Measurements from ENCODE around the gene TTC23.

TTC23 gene

GRCh38 chr15:99226802-99227201, 22.6 kb downstream of the TTC23 start:
- no peak overlapping the region for H3K4me3 ChIP-seq (ENCODE audit: low read length)
- H3K4me1 ChIP-seq (ENCODE audit: insufficient read depth, low read length), result no peaks in the 10 kb centered on the region
- H3K27ac ChIP-seq (ENCODE audit: low read depth, low read length), result no peak overlapping the region
- no peaks in the 10 kb centered on the region for H3K27me3 ChIP-seq (ENCODE audit: insufficient read depth, low read length)
- WGBS, result 77% methylated on average over 3 of the region's 3 CpGs
- H3K9me3 ChIP-seq (ENCODE audit: insufficient read depth, low read depth, low read length), result no peaks in the 10 kb centered on the region
- H3K36me3 ChIP-seq (ENCODE audit: insufficient read depth, low read length), result peaks cover 17% of the 10 kb centered on the region
- H3K9ac ChIP-seq (ENCODE audit: low read depth, low read length), result no peak overlapping the region

- WGBS, result 96% methylated on average over 5 of the region's 6 CpGs
- H3K9me3 ChIP-seq (ENCODE audit: insufficient read depth, low read depth, low read length), result no peaks in the 10 kb centered on the region
- H3K4me3 ChIP-seq (ENCODE audit: low read length), result no peak overlapping the region
- no peak overlapping the region for H3K9ac ChIP-seq (ENCODE audit: low read depth, low read length)
- H3K36me3 ChIP-seq (ENCODE audit: insufficient read depth, low read length), result peaks cover 34% of the 10 kb centered on the region
- H3K27ac ChIP-seq (ENCODE audit: low read depth, low read length), result no peak overlapping the region
- H3K27me3 ChIP-seq (ENCODE audit: insufficient read depth, low read length), result no peaks in the 10 kb centered on the region
- no peaks in the 10 kb centered on the region for H3K4me1 ChIP-seq (ENCODE audit: insufficient read depth, low read length)
Measured at GRCh38 chr15:99224372-99225214, 24.8 kb downstream of the TTC23 start.

DNA sequence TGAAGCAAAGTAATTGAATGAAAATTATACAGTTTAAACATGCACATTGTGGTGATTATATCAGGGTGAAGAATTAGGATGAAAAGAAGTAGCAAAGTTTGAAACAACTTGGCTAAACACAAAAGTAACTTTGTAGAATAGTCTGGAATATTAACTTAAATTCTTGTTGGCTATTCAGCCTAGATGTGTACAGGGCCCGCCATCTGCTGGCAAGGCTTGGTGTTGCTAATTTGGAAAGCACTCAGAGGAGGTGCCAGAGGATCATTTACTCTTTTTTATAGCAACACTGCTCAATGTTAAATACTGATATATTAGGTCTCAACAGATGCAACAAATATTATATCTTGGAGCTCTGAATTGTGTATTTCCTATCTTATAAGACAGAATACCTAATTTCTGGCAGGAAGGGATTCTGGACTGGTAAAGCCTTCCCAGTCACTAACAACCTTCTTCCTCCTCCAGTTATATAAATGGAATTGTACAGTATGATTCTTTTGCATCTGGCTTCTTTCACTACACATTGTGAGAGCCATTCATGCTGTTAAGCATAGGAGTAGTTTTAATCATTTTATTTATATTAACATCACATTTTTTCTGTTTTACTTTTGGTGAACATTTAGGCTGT, 36.1 kb downstream of the TTC23 start:
- no peak overlapping the region for H3K9ac ChIP-seq (ENCODE audit: low read depth, low read length)
- WGBS, result 7% methylated on average over 1 of the region's 1 CpG

GRCh38 chr15:99212406-99212805, 37.0 kb downstream of the TTC23 start:
- no peak overlapping the region for H3K27ac ChIP-seq (ENCODE audit: low read depth, low read length)
- no peak overlapping the region for H3K4me3 ChIP-seq (ENCODE audit: low read length)
- H3K9me3 ChIP-seq (ENCODE audit: insufficient read depth, low read depth, low read length), result no peaks in the 10 kb centered on the region
- WGBS, result 87% methylated on average over 7 of the region's 7 CpGs
- H3K36me3 ChIP-seq (ENCODE audit: insufficient read depth, low read length), result peaks cover 8% of the 10 kb centered on the region; the same call in 1 of the 2 replicates
- no peaks in the 10 kb centered on the region for H3K27me3 ChIP-seq (ENCODE audit: insufficient read depth, low read length)
- H3K9ac ChIP-seq (ENCODE audit: low read depth, low read length), result no peak overlapping the region
- no peaks in the 10 kb centered on the region for H3K4me1 ChIP-seq (ENCODE audit: insufficient read depth, low read length)

More for the DNA sequence above, 36.1 kb downstream of the TTC23 start:
- peaks cover 16% of the 10 kb centered on the region for H3K36me3 ChIP-seq (ENCODE audit: insufficient read depth, low read length)
- no peak overlapping the region for H3K4me3 ChIP-seq (ENCODE audit: low read length)
- H3K4me1 ChIP-seq (ENCODE audit: insufficient read depth, low read length), result no peaks in the 10 kb centered on the region
- no peaks in the 10 kb centered on the region for H3K27me3 ChIP-seq (ENCODE audit: insufficient read depth, low read length)
- no peaks in the 10 kb centered on the region for H3K9me3 ChIP-seq (ENCODE audit: insufficient read depth, low read depth, low read length)
- no peak overlapping the region for H3K27ac ChIP-seq (ENCODE audit: low read depth, low read length)

GRCh38 chr15:99211926-99212325, 37.5 kb downstream of the TTC23 start:
- Histone ChIP-seq H3K4me3 (ENCODE audit: low read length) (no peak overlapping the region), H3K9ac (ENCODE audit: low read depth, low read length) (no peak overlapping the region), H3K9me3 (ENCODE audit: insufficient read depth, low read depth, low read length) (no peaks in the 10 kb centered on the region), H3K4me1 (ENCODE audit: insufficient read depth, low read length) (no peaks in the 10 kb centered on the region), H3K36me3 (ENCODE audit: insufficient read depth, low read length) (peaks cover 8% of the 10 kb centered on the region; the same call in 1 of the 2 replicates), H3K27ac (ENCODE audit: low read depth, low read length) (no peak overlapping the region), H3K27me3 (ENCODE audit: insufficient read depth, low read length) (no peaks in the 10 kb centered on the region)
- WGBS, result 77% methylated on average over 4 of the region's 4 CpGs

DNA sequence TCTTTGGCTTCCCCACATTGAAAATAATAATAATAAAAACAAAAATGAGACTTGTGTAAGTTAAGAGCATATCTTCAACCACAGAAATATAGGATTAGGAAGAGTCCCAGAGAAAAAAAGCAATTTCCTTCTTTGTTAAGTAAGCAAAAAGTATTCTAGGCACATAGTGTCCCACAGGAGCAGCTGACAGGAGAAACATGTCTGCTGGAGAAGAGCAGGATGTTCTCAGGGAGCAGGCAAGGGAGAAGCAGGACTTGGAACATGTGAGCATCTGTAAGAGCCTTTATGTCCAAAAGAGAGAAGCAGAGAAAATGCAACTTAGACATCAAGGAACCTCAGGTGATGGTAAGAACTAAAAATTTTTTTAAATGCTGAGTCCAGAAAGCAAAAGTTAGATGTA, 39.0 kb downstream of the TTC23 start:
- Histone ChIP-seq H3K4me1 (ENCODE audit: insufficient read depth, low read length) (no peaks in the 10 kb centered on the region), H3K27ac (ENCODE audit: low read depth, low read length) (no peak overlapping the region), H3K36me3 (ENCODE audit: insufficient read depth, low read length) (peaks cover 5% of the 10 kb centered on the region; the same call in 1 of the 2 replicates), H3K9me3 (ENCODE audit: insufficient read depth, low read depth, low read length) (no peaks in the 10 kb centered on the region), H3K9ac (ENCODE audit: low read depth, low read length) (no peak overlapping the region), H3K4me3 (ENCODE audit: low read length) (no peak overlapping the region), H3K27me3 (ENCODE audit: insufficient read depth, low read length) (no peaks in the 10 kb centered on the region)

GRCh38 chr15:99209326-99209725, 40.1 kb downstream of the TTC23 start:
- Histone ChIP-seq H3K27ac (ENCODE audit: low read depth, low read length) (no peak overlapping the region), H3K27me3 (ENCODE audit: insufficient read depth, low read length) (no peaks in the 10 kb centered on the region), H3K4me3 (ENCODE audit: low read length) (no peak overlapping the region), H3K9ac (ENCODE audit: low read depth, low read length) (no peak overlapping the region), H3K4me1 (ENCODE audit: insufficient read depth, low read length) (no peaks in the 10 kb centered on the region), H3K9me3 (ENCODE audit: insufficient read depth, low read depth, low read length) (no peaks in the 10 kb centered on the region), H3K36me3 (ENCODE audit: insufficient read depth, low read length) (no peaks in the 10 kb centered on the region)
- 90% methylated on average over 2 of the region's 2 CpGs for WGBS

DNA sequence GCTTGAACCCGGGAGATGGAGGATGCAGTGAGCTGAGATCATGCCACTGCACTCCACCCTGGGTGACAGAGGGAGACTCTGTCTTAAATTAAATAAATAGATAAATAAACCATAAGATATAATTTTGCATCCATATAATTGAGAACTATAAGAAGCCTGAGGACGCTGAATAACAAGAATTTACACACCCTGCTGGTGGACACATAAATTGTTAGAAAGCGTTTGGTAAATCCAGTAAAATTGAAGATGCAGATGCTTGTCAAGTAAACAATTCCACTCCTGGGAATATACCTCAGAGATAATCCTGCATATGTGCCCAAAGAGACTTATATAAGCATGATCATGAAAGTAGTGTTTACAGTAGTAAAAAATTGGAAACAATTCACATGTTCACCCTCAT, 41.7 kb downstream of the TTC23 start:
- Histone ChIP-seq H3K4me1 (ENCODE audit: insufficient read depth, low read length) (no peaks in the 10 kb centered on the region), H3K27ac (ENCODE audit: low read depth, low read length) (no peak overlapping the region), H3K36me3 (ENCODE audit: insufficient read depth, low read length) (no peaks in the 10 kb centered on the region), H3K4me3 (ENCODE audit: low read length) (no peak overlapping the region), H3K27me3 (ENCODE audit: insufficient read depth, low read length) (no peaks in the 10 kb centered on the region), H3K9me3 (ENCODE audit: insufficient read depth, low read depth, low read length) (no peaks in the 10 kb centered on the region), H3K9ac (ENCODE audit: low read depth, low read length) (no peak overlapping the region)
- WGBS, result 100% methylated on average over 2 of the region's 3 CpGs

DNA sequence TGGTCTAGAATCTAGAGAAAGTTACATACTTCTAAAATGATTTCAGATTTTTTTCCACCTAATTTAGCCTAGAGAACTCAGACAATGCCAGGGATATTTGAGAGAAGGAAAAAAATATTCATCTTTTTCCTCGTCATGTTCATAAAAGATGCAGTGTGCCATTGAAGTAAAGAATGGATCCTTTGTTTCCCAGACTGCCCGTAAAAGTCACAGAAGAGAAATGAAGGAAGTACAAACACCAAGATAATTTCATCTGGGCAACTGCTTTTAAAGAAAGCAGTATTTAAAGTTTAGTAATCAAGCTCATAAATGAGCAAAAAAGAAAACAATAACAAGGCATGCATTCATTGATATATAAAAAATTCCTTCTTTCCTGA, 47.2 kb downstream of the TTC23 start:
- H3K9ac ChIP-seq (ENCODE audit: low read depth, low read length), result no peak overlapping the region
- no peak overlapping the region for H3K4me3 ChIP-seq (ENCODE audit: low read length)
- WGBS, result 100% methylated on average over 1 of the region's 2 CpGs
- H3K27me3 ChIP-seq (ENCODE audit: insufficient read depth, low read length), result no peaks in the 10 kb centered on the region
- no peaks in the 10 kb centered on the region for H3K4me1 ChIP-seq (ENCODE audit: insufficient read depth, low read length)
- H3K9me3 ChIP-seq (ENCODE audit: insufficient read depth, low read depth, low read length), result no peaks in the 10 kb centered on the region
- H3K27ac ChIP-seq (ENCODE audit: low read depth, low read length), result no peak overlapping the region
- peaks cover 13% of the 10 kb centered on the region for H3K36me3 ChIP-seq (ENCODE audit: insufficient read depth, low read length)

GRCh38 chr15:99201408-99202175, 47.8 kb downstream of the TTC23 start:
- Histone ChIP-seq H3K9ac (ENCODE audit: low read depth, low read length) (no peak overlapping the region), H3K27me3 (ENCODE audit: insufficient read depth, low read length) (no peaks in the 10 kb centered on the region), H3K9me3 (ENCODE audit: insufficient read depth, low read depth, low read length) (no peaks in the 10 kb centered on the region), H3K4me3 (ENCODE audit: low read length) (no peak overlapping the region), H3K36me3 (ENCODE audit: insufficient read depth, low read length) (peaks cover 15% of the 10 kb centered on the region), H3K4me1 (ENCODE audit: insufficient read depth, low read length) (no peaks in the 10 kb centered on the region), H3K27ac (ENCODE audit: low read depth, low read length) (no peak overlapping the region)
- 93% methylated on average over 5 of the region's 6 CpGs for WGBS

DNA sequence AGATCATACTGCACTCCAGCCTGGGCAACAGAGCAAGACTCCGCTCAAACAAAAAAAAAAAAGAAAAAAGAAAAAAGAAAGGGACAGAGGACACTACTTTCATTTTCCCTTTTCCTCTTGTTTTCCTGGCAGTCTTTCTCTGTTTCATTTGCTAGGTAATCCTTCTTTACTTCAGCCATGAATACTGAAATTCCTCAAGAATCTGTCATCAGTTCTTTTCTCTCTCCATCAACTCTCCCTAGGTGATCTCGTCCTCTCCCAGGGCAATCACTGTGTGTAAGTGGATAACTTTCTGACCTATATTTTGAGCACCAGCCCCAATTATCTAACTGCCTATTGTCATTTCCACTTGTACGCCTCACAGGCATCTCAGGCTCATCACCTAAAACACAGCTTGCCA, 51.5 kb downstream of the TTC23 start:
- 91% methylated on average over 3 of the region's 3 CpGs for WGBS
- Histone ChIP-seq H3K9ac (ENCODE audit: low read depth, low read length) (no peak overlapping the region), H3K4me1 (ENCODE audit: insufficient read depth, low read length) (no peaks in the 10 kb centered on the region), H3K27me3 (ENCODE audit: insufficient read depth, low read length) (no peaks in the 10 kb centered on the region), H3K9me3 (ENCODE audit: insufficient read depth, low read depth, low read length) (0 out of 2 replicates have a peak, but pooled peaks cover 4% of the 10 kb centered on the region), H3K36me3 (ENCODE audit: insufficient read depth, low read length) (peaks cover 21% of the 10 kb centered on the region), H3K27ac (ENCODE audit: low read depth, low read length) (no peak overlapping the region), H3K4me3 (ENCODE audit: low read length) (no peak overlapping the region)

Measured in HUES64 (cell line).